ENCODE data around the gene ADORA3.

The ADORA3 gene

DNA sequence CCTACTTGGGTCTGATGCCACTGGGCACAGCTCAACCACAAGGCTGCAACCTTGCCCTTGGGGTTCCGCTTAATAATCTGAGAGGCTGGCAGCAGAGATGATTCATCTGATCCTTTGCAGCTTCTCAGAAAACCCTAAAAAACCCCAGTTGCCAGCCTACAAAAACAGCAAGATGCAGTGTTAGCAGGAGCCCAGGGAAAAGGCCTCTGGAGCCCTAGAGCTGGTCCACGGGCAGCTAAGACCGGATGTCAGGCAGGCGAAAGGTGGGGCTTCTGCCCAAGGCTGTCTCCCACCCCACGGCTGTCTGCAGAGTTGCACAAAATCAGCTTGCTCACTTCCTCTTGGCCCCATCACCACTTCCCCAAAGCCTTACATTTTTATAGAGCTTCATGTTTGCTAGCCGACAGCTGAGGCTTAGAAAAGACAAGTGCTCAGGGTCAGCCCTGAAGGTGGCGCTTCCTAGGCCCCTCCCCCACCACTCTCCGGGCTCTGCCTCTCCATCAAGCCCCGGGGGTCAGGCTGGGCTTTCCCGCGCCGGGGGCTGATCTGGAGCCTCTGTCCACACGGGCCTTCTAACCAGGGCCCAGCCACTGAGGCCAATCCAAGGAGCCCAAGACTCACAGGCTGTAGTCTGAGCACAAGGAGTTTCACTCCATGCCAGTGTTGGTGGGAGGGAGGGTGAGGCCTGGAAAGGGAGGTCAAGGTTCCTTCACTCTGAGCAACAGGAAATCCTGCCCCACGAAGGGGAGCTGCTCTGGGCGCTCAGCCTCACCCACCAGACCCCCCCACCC lies 4.2 kb upstream of the ADORA3 start:
- DNase-seq (ENCODE audit: low spot score) = no peak

DNA sequence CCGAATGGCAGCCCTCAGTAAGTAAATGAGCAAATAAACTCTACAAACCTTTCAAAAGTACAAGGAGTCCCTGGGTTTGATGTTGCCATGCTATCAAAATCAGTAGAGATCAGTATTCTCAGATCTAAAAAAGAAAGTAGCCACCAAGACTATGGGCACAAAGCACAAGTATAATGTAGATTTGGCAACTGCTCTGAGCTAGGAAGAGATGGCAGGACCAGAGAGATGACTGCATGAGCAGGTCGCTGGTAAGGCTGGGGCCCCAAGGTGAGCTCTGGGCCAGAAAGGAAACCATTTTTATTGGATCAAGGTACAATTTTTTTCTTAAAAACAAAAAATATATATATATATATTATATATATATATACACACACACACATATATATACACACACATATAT lies 3.1 kb upstream of the ADORA3 start:
- DNase-seq (ENCODE audit: low spot score) = no peak

DNA sequence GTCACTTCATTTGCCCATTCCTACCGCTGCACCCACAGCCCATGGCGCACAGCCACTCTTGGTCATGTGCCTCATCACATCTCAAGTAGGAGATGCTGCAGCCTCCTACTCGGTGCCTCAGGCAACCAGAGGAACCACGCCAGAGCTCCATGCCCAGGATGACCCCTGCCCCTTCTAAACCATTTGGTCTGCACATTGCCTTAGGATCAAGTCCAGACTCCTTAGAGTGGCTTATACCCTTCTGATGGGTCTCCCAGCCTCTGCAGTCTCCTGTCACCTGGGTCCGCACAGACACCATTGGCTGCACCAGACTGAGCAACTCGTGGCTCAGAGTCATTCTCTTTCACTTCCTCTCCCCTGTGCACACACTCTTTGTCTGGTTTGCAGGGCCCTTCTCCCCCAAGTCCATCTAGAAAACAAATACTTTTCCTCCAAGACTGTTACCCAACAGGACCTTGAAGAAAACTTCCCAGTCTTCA lies 2.2 kb upstream of the ADORA3 start:
- no peak for DNase-seq (ENCODE audit: low spot score)

DNA sequence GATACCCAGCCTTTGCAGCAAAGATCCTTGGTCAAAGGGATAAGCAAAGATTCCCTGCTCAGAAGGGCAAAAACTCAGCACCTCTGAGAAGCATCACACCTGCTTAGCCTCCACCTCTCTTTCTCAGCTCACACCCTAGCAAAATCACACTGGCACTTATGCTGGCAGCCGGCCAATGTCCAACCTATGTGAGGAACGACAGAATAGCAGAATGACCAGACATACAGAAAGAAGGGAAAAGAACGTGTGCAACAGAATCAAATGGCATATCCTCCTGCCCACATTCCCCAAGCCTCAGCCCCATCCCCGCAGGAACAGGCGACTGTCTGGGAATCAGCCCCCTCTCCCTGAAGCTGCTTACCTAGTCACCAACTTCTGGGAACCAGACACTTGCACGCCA lies 664 bp upstream of the ADORA3 start:
- DNase-seq (ENCODE audit: low spot score) = no peak

DNA sequence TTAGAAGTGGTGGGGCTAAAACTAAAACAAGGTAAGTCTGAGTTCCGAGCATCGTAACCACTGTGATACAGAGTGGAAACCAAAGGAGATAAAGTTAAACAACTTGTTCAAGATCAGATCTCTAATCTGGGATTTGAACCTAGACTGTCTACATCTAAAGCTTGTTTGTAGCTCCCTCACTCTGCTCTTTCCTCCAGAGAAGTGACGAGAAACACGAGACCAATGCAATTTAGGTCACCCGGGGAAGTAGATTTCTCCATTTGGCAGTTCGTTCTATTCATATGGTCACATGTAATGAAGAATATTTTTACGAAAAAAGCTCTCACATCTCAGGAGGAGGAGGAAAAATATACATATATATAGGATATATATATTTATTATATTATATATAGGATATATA lies 1.8 kb downstream of the ADORA3 start:
- no peak for DNase-seq (ENCODE audit: low spot score)

DNA sequence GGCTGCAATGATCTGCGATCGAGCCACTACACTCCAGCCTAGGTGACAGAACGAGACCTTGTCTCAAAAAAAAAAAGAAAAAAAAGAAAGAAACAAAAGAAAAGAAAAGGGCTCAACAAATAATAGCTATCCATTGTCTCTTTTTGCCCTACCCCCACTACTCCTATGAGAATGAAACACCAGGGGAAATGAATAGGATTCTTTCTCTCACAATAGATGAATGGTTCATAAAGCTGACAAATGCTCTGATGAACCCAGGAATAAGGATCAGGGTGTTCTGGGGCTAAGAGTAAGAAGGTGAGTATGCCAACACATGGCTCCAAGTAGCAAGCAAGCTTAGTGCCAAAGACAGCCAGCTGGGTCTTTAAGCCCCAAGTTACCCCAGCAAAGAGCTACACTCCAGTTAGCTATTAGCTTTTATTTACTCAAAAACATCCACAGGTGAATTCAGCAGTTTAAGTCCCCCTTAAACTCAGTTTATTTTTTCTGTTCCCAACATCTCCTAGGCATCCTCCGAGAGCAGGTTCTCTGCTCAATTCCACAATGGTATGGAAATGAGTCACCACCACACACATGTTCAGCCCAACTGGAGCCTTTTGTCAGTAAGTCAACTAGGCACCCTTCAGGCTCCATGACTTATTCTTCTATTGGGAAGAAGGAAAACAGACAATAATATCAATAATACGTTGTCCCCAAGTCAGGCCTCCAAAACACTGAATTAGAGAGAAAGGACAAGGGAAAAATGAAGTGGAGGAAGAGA lies 4.2 kb downstream of the ADORA3 start:
- no peak for DNase-seq (ENCODE audit: low spot score)

DNA sequence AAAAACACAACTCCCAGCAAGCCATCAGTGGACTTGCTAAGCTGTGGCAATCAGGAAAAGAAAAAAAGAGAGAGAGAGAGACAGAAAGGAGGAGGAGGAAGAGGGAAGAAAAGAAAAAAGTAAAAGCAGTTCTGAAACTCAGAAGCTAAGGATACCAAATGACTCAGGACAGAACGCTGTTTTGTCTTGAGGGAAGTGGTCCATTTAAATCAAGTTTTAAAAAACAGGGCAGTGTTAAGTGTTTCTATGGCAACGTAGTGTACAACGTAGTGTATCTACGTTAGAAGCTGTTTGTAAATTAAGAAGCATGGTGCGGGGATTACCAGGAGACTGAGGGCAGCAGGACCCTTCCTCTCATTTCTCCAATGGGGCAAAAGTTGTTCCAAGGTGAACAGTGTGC lies 5.8 kb downstream of the ADORA3 start:
- no peak for DNase-seq (ENCODE audit: low spot score)

DNA sequence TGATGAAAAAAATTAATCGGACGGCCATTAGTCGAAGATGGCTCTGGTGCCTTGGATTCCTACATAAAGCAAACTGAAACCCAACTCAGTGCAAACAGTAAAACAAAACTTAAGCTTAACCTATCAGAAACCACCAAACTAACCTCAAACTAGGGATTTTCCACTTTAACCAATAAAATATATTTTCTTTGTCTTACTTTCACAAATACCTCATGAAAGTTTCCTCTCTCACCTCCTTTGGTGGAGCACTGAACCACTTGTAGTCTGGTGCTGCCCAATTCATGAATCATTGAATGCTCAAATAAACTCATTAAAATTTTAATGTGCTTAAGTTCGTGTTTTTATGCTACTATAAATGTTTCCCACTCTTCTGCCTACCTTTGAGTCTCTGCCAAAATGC lies 7.0 kb downstream of the ADORA3 start:
- DNase-seq (ENCODE audit: low spot score) = no peak

DNA sequence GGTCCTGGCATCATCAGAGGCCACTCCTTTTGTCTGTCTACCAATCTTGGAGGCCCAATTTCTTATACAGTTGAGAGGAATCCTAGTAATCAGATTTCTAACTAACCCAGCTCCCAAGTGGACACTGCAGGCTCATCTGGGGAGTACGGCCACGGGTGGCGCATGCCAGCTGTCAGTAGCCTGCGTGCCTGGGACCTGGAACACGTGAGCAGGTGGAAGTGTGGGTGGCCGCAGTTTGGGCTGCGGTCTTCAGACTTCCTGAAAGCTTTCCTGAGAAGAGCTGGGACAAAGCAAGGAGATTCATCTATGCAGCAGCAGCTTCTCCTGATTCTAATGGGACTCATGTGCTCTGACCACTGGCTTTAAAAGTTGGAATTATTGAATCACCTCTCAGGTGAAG lies 12.4 kb downstream of the ADORA3 start:
- DNase-seq (ENCODE audit: low spot score) = no peak

DNA sequence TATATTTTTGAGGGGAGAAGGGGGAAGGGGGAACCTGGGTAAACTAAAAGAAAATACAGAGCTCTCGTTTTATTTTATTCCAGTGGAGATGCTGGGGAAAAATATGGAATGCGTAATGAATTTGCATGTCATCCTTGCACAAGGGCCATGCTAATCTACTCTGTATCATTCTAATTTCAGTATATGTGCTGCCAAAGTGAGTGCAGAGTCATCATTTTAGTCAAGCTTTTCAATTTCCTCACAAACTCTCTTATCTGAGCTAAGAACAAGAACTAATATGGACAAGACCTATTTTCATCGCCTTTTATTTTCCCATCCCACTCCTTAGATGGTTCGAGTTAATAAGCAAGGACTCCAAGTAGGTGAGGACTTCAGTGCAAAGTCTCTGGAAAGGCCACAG lies 13.2 kb downstream of the ADORA3 start:
- no peak for DNase-seq (ENCODE audit: low spot score)

DNA sequence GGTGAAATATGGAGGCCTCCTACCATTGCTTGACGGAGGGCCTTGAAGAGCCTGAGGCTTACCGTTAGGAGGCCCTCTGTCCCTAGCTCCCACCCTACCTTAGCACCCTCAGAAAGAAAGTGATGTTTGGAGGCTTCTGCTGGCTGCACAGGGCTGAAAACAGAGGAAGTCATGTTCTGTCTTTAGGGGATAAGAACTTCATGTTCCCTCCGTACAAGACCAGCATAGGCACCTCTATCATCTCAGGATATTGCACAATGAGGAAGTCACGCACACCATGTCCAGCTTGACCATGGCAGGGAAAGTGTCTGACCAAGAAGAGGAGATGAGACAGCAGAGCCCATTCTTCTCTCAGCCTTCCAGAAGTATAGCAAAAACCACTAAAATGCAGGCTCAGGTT lies 13.8 kb downstream of the ADORA3 start:
- DNase-seq (ENCODE audit: low spot score) = no peak

DNA sequence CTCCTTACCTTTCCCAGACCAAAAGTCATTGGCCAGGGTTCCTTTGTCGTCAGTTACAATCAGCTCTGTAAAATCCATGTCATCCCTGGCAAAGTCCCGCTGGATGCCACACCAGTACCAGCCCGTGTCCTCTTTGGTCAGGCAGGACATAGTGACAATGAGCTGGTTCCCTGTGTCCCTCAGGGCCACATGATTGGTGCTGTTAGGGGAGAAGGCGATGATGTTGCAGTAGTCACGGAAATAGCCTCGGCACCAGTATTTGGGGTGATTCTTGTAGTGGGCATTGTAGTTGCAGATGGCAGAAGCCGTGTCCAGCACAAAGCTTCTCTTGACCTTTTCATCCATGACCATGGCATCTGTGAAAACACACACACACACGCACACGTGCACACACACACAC lies 14.8 kb downstream of the ADORA3 start:
- no peak for DNase-seq (ENCODE audit: low spot score)

DNA sequence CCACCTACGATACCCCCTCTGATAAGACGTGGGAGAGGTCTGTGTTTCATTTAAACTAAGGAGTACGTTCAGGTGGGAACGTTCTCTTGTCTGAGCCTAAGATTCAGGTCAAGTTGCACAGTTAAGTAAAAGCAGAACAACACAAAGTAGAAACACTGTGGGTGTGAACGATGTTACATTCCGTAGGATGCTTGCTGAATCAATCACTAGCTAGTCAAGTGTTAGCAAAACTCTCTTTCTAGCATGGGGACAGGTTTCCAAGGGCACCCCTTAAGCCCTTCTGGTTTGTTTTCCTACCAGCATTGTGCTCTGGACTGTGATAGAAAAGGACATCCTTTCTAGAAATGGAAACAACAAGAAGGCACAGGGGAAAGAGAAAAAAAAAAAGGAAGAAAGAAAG lies 16.3 kb downstream of the ADORA3 start:
- DNase-seq (ENCODE audit: low spot score) = no peak

DNA sequence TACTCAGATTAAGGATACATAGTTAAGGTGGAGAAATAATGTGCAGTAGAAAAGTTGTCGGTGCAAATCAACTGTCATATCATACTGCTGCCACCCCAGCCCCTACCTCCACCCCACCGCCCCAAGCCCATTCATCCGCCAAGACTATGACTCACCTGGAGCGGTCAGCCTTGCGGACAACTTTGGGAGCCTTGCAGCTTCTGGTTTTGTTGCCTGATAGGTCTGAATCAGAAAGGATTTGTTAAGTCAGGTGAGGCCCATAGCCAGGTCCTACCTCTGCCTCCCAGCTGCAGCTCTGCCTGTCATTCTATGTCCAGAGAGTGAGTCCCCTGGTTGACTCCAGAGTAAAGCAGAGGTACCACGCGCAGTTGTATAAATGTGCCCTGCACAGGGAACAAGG lies 17.0 kb downstream of the ADORA3 start:
- no peak for DNase-seq (ENCODE audit: low spot score)

DNA sequence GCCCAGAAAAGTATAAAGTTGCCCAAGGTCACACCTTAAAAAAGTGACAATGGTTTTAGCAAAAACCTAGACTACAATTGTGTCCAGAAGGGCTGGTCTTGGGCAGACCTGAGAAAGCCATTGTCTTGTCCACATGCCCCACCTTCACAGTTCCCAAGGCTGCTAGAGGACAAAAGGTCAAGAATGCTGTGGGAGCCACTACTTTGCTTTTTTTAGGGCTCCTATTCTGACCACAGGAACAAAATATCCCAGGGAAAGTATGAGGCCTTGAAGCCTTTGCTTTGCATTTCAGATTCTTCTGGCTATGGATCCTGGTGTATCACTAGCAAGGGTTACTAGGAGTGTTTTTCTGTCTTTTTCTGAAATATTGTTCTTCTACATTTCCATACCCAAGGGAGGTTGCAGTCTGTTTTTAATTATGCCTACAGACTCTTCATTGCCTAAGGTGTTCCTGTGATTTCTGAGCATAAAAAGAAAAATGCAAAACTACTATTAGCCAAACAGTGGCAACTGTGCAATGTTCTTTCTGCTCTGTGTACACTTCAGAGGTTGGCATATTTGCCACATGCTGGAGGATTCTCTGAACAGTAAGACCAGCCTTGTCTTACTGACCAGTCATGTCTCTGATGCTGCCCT lies 18.9 kb downstream of the ADORA3 start:
- DNase-seq (ENCODE audit: low spot score) = no peak

DNA sequence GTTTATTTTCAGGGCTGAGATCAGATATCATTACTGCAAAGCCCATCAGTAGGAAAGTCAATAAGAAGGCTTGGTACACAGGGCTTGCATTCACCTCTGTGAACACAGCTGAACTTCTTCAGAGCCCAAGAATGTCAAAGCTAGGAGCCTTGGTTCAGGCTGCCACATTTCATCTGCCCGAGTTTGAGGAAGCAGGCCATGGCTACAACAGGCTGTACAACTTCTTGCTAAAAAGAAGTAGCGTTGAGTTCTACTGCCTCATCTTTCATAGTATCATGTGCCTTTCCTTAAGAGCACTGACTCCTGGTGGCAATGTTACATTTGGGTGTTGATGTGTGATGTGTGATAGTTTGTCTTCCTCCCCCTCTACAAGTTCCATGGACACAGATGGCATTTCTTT lies 19.6 kb downstream of the ADORA3 start:
- no peak for DNase-seq (ENCODE audit: low spot score)

DNA sequence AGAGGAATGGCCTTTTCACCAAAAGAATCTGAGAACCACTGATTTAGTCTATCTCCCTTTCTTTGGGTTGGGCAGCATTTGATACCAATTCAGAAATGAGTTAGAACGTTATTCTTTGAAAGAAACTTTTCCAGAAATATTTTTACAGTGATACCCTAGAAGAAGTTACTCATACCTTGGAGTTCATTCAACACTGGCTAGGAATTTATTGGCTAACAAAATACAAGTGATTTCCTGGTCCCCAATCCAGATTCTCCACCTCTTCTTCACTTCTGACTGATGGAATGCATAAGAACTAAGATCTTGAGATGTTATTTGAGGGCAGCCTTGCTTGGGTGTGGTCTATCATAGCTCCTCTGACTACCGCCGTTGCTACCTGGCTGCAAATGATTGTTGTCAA lies 20.3 kb downstream of the ADORA3 start:
- no peak for DNase-seq (ENCODE audit: low spot score)

DNA sequence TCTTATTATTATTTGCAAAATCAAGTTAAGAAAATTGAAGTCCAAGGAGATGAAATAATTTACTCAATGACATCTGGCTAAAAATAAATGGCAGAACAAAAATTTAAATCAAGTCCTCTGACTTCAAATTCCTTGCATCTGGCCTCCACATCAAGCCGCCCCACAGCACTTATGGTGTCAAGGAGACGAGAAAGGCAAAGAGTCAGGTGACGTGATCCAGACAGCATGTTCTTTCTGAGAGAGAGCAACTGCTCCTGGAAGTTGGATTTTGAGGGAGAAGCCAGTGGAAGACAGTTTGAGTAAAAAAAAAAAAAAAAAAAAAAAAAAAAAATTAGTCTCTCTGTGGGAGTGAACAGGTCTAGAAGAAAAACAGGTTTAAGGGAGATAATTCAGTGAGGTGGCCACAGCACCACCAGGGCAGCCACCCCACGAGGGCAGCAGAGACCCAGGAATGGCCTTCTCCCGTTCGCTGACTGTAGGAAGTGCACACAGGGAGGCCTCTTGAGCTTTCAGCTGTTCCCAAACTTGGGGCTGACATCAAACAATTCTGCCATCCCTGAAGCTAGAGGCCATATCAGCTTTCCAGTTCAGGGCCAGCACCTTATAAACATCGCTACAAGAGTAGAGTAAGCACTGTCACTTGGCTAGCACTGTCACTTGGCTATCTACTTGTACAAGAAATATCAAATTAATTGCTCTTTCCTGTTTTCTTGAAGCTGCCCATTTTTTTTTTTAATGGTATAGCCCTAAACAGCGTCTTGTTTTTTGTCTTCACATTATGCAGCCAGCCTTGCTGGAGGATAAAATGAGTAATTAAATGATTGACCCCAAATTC lies 21.8 kb downstream of the ADORA3 start:
- DNase-seq (ENCODE audit: low spot score) = peak; percentile 74

DNA sequence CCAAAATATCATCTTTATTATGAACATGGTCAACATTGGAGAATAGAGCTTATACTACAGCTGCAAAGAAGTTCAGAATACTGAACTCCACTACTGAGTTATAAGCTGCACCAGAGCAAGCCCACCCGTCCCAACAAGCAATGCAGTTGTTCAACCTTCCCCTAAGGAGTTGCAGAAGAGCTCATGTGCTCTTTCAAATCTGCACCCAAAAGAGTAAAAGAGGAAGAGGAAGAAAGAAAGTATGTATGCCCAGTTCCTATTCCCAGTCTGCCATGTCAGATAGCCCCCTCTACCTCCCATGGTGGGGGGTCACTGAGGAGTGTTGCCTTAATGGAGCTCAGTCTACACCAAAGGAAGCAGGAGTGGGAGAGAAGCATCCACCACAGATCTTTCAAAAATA lies 22.8 kb downstream of the ADORA3 start:
- DNase-seq (ENCODE audit: low spot score) = no peak

DNA sequence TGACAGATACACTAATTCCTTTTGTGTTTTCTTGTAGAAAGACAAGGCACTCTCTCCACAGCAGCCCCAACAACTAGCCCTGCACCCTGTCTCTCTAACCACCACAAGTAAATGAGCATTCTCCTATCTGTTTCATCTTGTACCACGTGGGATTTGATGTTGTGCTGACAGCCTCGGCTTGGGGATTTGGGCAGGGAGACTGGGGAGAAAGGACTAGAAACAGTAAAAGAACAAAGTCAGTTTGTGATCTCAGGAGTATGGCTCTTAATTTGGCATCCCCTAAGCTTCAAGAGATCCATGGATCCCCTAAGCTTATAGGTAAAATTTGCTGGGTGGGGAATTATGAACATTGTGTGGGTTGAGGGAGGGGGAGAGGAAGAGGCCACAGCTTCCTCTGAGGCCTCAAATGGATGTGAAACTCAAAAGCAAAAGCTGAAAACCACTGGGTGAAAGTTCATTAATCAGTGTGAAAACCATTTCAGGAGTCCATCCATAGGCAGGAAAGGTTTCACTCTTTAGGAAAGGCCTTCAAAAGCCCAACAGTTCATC lies 26.6 kb downstream of the ADORA3 start:
- no peak for DNase-seq (ENCODE audit: low spot score)

DNA sequence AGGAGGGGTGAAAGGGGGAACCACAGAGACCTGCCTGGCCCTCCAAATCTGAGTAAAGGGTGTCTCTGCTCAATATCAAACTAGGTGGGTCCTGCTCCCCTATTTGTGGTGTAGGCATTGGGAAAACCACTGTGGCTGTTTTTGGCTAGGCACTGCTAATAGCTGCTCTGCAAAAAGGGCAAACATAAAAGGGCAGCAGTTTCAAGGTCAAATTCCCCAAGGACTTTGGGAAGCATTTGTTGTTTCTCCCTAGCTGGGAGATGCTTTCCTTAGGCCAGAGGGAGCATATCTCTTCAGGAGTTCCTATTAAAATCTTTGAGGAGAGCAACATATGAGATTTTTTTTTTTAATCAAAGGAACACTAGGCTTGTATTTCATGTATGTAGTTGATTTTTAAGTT lies 27.2 kb downstream of the ADORA3 start:
- DNase-seq (ENCODE audit: low spot score) = no peak

DNA sequence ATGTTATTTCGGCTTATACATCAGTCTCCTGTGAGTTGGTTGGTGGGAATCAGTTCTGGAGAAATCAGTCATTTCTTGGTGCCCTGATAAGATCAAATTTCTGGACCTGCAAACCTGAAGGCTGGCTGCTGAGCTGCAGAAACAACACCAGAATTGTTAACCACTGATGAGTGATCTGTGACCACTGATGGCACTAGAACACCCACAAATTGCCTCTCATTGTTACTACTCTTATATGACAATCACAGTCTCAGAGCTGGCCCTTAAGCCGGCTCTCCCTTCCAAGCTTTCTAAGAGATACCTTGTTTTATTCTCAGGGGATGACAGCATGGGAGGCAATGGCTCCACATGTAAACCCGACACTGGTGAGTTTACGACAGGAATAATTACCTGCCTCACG lies 27.7 kb downstream of the ADORA3 start:
- no peak for DNase-seq (ENCODE audit: low spot score)
